ENCODE results near the gene CYREN. TPM values are rescaled to one million over a fixed set of nuclear protein-coding genes. Genes with fewer than 3 reads are reported as not detected.

Gene CYREN
- total and polyA plus RNA-seq, 9 of the 15 experiments (the other 6 are each of a cell fraction or from before 2014, with no cell fraction given) = 13.9 to 108 (median 88.8) TPM

GRCh38 chr7:135210888-135211178 is 40.3 kb upstream of the CYREN start (continued):
- TF ChIP-seq ATF3 (IDR thresholded peaks at IDR 0.05) (no peak), ATF3 (CRISPR knock-in tag; conservative IDR thresholded peaks at IDR 0.05) (0 out of 2 replicates have a peak, but pooled peaks have one; percentile 0), EHMT2 (IDR thresholded peaks at IDR 0.05) (no peak), ATF1 (CRISPR knock-in tag; IDR thresholded peaks at IDR 0.05) (no peak), ATF1 (tag; IDR thresholded peaks at IDR 0.05) (no peak), STAT6 (CRISPR knock-in tag; IDR thresholded peaks at IDR 0.05) (no peak), ZNF274 (IDR thresholded peaks at IDR 0.05; ENCODE audit: borderline replicate concordance, low read depth, low read length) (no peak), ZNF398 (CRISPR knock-in tag; IDR thresholded peaks at IDR 0.05) (no peak), ZNF764 (CRISPR knock-in tag; IDR thresholded peaks at IDR 0.05; ENCODE audit: low read depth) (0 out of 2 replicates have a peak, but pooled peaks have one; percentile 50), ZNF57 (CRISPR knock-in tag; IDR thresholded peaks at IDR 0.05) (0 out of 2 replicates have a peak, but pooled peaks have one; percentile 52), NR3C1 (CRISPR knock-in tag; IDR thresholded peaks at IDR 0.05) (no peak), ETS1 (conservative IDR thresholded peaks at IDR 0.05; ENCODE audit: control insufficient read depth, low read depth, low read length) (no peak), TFE3 (CRISPR knock-in tag; IDR thresholded peaks at IDR 0.05) (no peak), RREB1 (CRISPR knock-in tag; IDR thresholded peaks at IDR 0.05) (0 out of 2 replicates have a peak, but pooled peaks have one; percentile 76)
